Activated CD4-positive, alpha-beta T cell treated with anti-CD3 and anti-CD28 coated beads for 48 hours (primary cell): Measurements from ENCODE around the gene TCIRG1.
A peak's percentile ranks its signal among the peaks of the same experiment; 100 is the strongest.

Experiments used
- DNase-seq: peaks from one replicate; pipeline ENCODE4 v3.0.0-alpha.2; 2020

The TCIRG1 gene

GRCh38 chr11:68040101-68040956 is 1.5 kb downstream of the TCIRG1 start:
- peak; percentile 68 for DNase-seq

GRCh38 chr11:68040957-68041591 is 2.2 kb downstream of the TCIRG1 start:
- no peak for DNase-seq

- DNase-seq: no peak
Observed at GRCh38 chr11:68041617-68042218, 2.9 kb downstream of the TCIRG1 start.

- no peak for DNase-seq
Observed at GRCh38 chr11:68042219-68043028, 3.6 kb downstream of the TCIRG1 start.

GRCh38 chr11:68043029-68043348 is 4.2 kb downstream of the TCIRG1 start:
- DNase-seq: no peak

GRCh38 chr11:68043349-68044144 is 4.7 kb downstream of the TCIRG1 start:
- DNase-seq: no peak

GRCh38 chr11:68044145-68044813 is 5.5 kb downstream of the TCIRG1 start:
- no peak for DNase-seq

- no peak for DNase-seq
Observed at GRCh38 chr11:68044898-68045351, 6.1 kb downstream of the TCIRG1 start.

- no peak for DNase-seq
Observed at GRCh38 chr11:68047437-68048290, 8.8 kb downstream of the TCIRG1 start.

GRCh38 chr11:68048681-68049508 is 10.1 kb downstream of the TCIRG1 start:
- DNase-seq: no peak

GRCh38 chr11:68049509-68050370 is 10.9 kb downstream of the TCIRG1 start:
- DNase-seq: no peak

GRCh38 chr11:68050371-68050841 is 11.6 kb downstream of the TCIRG1 start:
- DNase-seq: no peak

GRCh38 chr11:68051191-68052136 is 12.6 kb downstream of the TCIRG1 start:
- no peak for DNase-seq

GRCh38 chr11:68052137-68052873 is 13.5 kb downstream of the TCIRG1 start:
- DNase-seq: no peak

GRCh38 chr11:68053117-68053516 is 14.3 kb downstream of the TCIRG1 start:
- no peak for DNase-seq

GRCh38 chr11:68053981-68054812 is 15.4 kb downstream of the TCIRG1 start:
- no peak for DNase-seq
